Measurements from ENCODE around the gene FXYD3.
A peak's percentile ranks its signal among the peaks of the same experiment; 100 is the strongest.

The FXYD3 gene

GRCh38 chr19:35105411-35106290, 10.0 kb upstream of the FXYD3 start:
- no peak for DNase-seq (ENCODE audit: low read depth in 2 of 2, low spot score in 1 of 2)

- no peak for DNase-seq (ENCODE audit: low read depth in 2 of 2, low spot score in 1 of 2)
Measured at GRCh38 chr19:35106291-35106583, 9.4 kb upstream of the FXYD3 start.

GRCh38 chr19:35106898-35107541, 8.6 kb upstream of the FXYD3 start:
- DNase-seq (ENCODE audit: low read depth in 2 of 2, low spot score in 1 of 2): no peak

GRCh38 chr19:35107545-35107944, 8.1 kb upstream of the FXYD3 start:
- DNase-seq (ENCODE audit: low read depth in 2 of 2, low spot score in 1 of 2): no peak

- no peak for DNase-seq (ENCODE audit: low read depth in 2 of 2, low spot score in 1 of 2)
Measured at GRCh38 chr19:35108730-35109129, 6.9 kb upstream of the FXYD3 start.

GRCh38 chr19:35109395-35110112, 6.1 kb upstream of the FXYD3 start:
- DNase-seq (ENCODE audit: low read depth in 2 of 2, low spot score in 1 of 2): no peak

- DNase-seq (ENCODE audit: low read depth in 2 of 2, low spot score in 1 of 2): no peak
Measured at GRCh38 chr19:35110974-35111373, 4.6 kb upstream of the FXYD3 start.

GRCh38 chr19:35112995-35113688, 2.5 kb upstream of the FXYD3 start:
- DNase-seq (ENCODE audit: low read depth in 2 of 2, low spot score in 1 of 2): no peak

GRCh38 chr19:35114353-35115176, 1.1 kb upstream of the FXYD3 start:
- peak; percentile 25 to 42 for DNase-seq (ENCODE audit: low read depth in 2 of 2, low spot score in 1 of 2)

GRCh38 chr19:35116072-35116801, 614 bp downstream of the FXYD3 start:
- no peak for DNase-seq (ENCODE audit: low read depth in 2 of 2, low spot score in 1 of 2)

- DNase-seq (ENCODE audit: low read depth in 2 of 2, low spot score in 1 of 2): no peak
Measured at GRCh38 chr19:35117116-35117515, 1.5 kb downstream of the FXYD3 start.

- no peak for DNase-seq (ENCODE audit: low read depth in 2 of 2, low spot score in 1 of 2)
Measured at GRCh38 chr19:35117799-35118198, 2.2 kb downstream of the FXYD3 start.

GRCh38 chr19:35118268-35119020, 2.8 kb downstream of the FXYD3 start:
- DNase-seq (ENCODE audit: low read depth in 2 of 2, low spot score in 1 of 2): no peak

- DNase-seq (ENCODE audit: low read depth in 2 of 2, low spot score in 1 of 2): no peak
Measured at GRCh38 chr19:35119091-35119490, 3.5 kb downstream of the FXYD3 start.

- no peak for DNase-seq (ENCODE audit: low read depth in 2 of 2, low spot score in 1 of 2)
Measured at GRCh38 chr19:35119578-35120155, 4.0 kb downstream of the FXYD3 start.

- DNase-seq (ENCODE audit: low read depth in 2 of 2, low spot score in 1 of 2): no peak
Measured at GRCh38 chr19:35120492-35120891, 4.9 kb downstream of the FXYD3 start.

- no peak for DNase-seq (ENCODE audit: low read depth in 2 of 2, low spot score in 1 of 2)
Measured at GRCh38 chr19:35120898-35121297, 5.3 kb downstream of the FXYD3 start.

- no peak for DNase-seq (ENCODE audit: low read depth in 2 of 2, low spot score in 1 of 2)
Measured at GRCh38 chr19:35122687-35123551, 7.3 kb downstream of the FXYD3 start.

Measured in stimulated activated CD8-positive, alpha-beta memory T cell treated with anti-CD3 and anti-CD28 coated beads, Interleukin-4, amount 100 ng/mL, for 1 hour (primary cell).